KMS-11 (cell line): ENCODE measurements around the gene CELF1.

Experiments
- H2AFZ ChIP-seq: fragments of 200-600 bp; sonication (generic); 2 replicates; pipeline ENCODE4 v1.6.1; 2016; ENCODE audit warnings: antibody characterized with exemption, mixed run types, low read depth
- H3K27ac ChIP-seq: fragments of 200-600 bp; sonication (generic); 2 replicates; pipeline ENCODE4 v1.6.1; 2016; ENCODE audit warnings: mild to moderate bottlenecking, mixed run types
- H3K27me3 ChIP-seq: fragments of 200-600 bp; sonication (generic); 2 replicates; pipeline ENCODE4 v1.6.1; 2017; ENCODE audit warnings: mild to moderate bottlenecking, low read depth, mixed run types, moderate library complexity; ENCODE audit not compliant: insufficient read depth
- H3K36me3 ChIP-seq: fragments of 200-600 bp; sonication (generic); 2 replicates; pipeline ENCODE4 v1.6.1; 2017; ENCODE audit warnings: mild to moderate bottlenecking, mixed run types; ENCODE audit not compliant: insufficient read depth
- H3K4me1 ChIP-seq: fragments of 200-600 bp; sonication (generic); 2 replicates; pipeline ENCODE4 v1.6.1; 2016; ENCODE audit warnings: mild to moderate bottlenecking, low read depth, mixed run types; ENCODE audit not compliant: poor library complexity, severe bottlenecking
- H3K4me2 ChIP-seq: fragments of 200-600 bp; sonication (generic); 2 replicates; pipeline ENCODE4 v1.7.0; 2016; ENCODE audit warnings: mild to moderate bottlenecking, mixed run types
- H3K4me3 ChIP-seq: fragments of 200-600 bp; sonication (generic); IDR thresholded peaks from 2 replicates; pipeline ENCODE4 v1.6.1; 2017; ENCODE audit warnings: low read depth, low read length, mixed read lengths; ENCODE audit not compliant: insufficient read depth
- H3K79me2 ChIP-seq: fragments of 200-600 bp; sonication (generic); 2 replicates; pipeline ENCODE4 v1.6.1; 2016; ENCODE audit warnings: low read depth, mixed run types; ENCODE audit not compliant: insufficient read depth
- H3K9ac ChIP-seq: fragments of 200-600 bp; sonication (generic); 2 replicates; pipeline ENCODE4 v1.6.1; 2016; ENCODE audit warnings: mild to moderate bottlenecking, mixed run types
- H4K20me1 ChIP-seq: fragments of 200-600 bp; sonication (generic); 2 replicates; pipeline ENCODE4 v1.6.1; 2016; ENCODE audit warnings: mild to moderate bottlenecking, mixed run types; ENCODE audit not compliant: insufficient read depth
- CTCF ChIP-seq: fragments of 200-600 bp; sonication (generic); conservative IDR thresholded peaks from 2 replicates; pipeline ENCODE4 v1.6.1; 2017; ENCODE audit warnings: low read depth, mild to moderate bottlenecking, antibody characterized with exemption, low read length, moderate library complexity, mixed read lengths

The CELF1 gene

GRCh38 chr11:47512701-47513100 is 40.2 kb downstream of the CELF1 start:
- no peak overlapping the region for H3K4me2 ChIP-seq
- H3K79me2 ChIP-seq: peaks cover 94% of the 10 kb centered on the region
- no peak overlapping the region for H3K9ac ChIP-seq
- H3K27me3 ChIP-seq: no peaks in the 10 kb centered on the region
- peaks cover 55% of the 10 kb centered on the region for H4K20me1 ChIP-seq
- peaks cover 69% of the 10 kb centered on the region for H3K4me1 ChIP-seq
- H3K4me3 ChIP-seq: no peak overlapping the region
- no peaks in the 10 kb centered on the region for H3K36me3 ChIP-seq
- no peak overlapping the region for H2AFZ ChIP-seq
- no peak overlapping the region for H3K27ac ChIP-seq
- no peak for TF ChIP-seq CTCF

GRCh38 chr11:47511917-47512316 is 41.0 kb downstream of the CELF1 start:
- no peak overlapping the region for H3K4me2 ChIP-seq
- no peak overlapping the region for H3K4me3 ChIP-seq
- no peak overlapping the region for H2AFZ ChIP-seq
- H3K9ac ChIP-seq: no peak overlapping the region
- no peak for TF ChIP-seq CTCF
- no peaks in the 10 kb centered on the region for H3K36me3 ChIP-seq
- H3K27ac ChIP-seq: no peak overlapping the region
- H3K27me3 ChIP-seq: no peaks in the 10 kb centered on the region
- peaks cover 92% of the 10 kb centered on the region for H3K79me2 ChIP-seq
- H3K4me1 ChIP-seq: peaks cover 69% of the 10 kb centered on the region
- H4K20me1 ChIP-seq: peaks cover 49% of the 10 kb centered on the region

- Histone ChIP-seq H3K9ac (no peak overlapping the region), H3K4me2 (no peak overlapping the region), H3K79me2 (peaks cover 92% of the 10 kb centered on the region), H3K27me3 (no peaks in the 10 kb centered on the region), H3K4me1 (peaks cover 62% of the 10 kb centered on the region), H3K4me3 (no peak overlapping the region), H4K20me1 (peaks cover 31% of the 10 kb centered on the region), H3K36me3 (no peaks in the 10 kb centered on the region), H3K27ac (no peak overlapping the region), H2AFZ (no peak overlapping the region)
- no peak for TF ChIP-seq CTCF
Observed at GRCh38 chr11:47510209-47510608, 42.7 kb downstream of the CELF1 start.

GRCh38 chr11:47509077-47509536 is 43.8 kb downstream of the CELF1 start:
- peaks cover 57% of the 10 kb centered on the region for H3K4me1 ChIP-seq
- peaks cover 26% of the 10 kb centered on the region for H4K20me1 ChIP-seq
- H3K27ac ChIP-seq: no peak overlapping the region
- no peak for TF ChIP-seq CTCF
- no peak overlapping the region for H3K9ac ChIP-seq
- peak overlapping the region; percentile 4; the same call in 1 of the 2 replicates for H3K4me2 ChIP-seq
- H2AFZ ChIP-seq: no peak overlapping the region
- H3K27me3 ChIP-seq: no peaks in the 10 kb centered on the region
- H3K4me3 ChIP-seq: no peak overlapping the region
- H3K79me2 ChIP-seq: peaks cover 92% of the 10 kb centered on the region
- no peaks in the 10 kb centered on the region for H3K36me3 ChIP-seq
